Uterus (tissue), 4 donors: ENCODE measurements around the gene MSANTD2. TPM values are rescaled to one million over a fixed set of nuclear protein-coding genes. Genes with fewer than 3 reads are reported as not detected.

Experiments
- DNase-seq, 2 donors: peaks; one replicate each; pipeline ENCODE4 v3.0.0-alpha.2; 2019 to 2020
- H3K27ac ChIP-seq, 2 donors: fragments of 200-600 bp; sonication (generic); 1 replicate in 1 of 2; 2 replicates in 1 of 2; pipeline ENCODE4 v1.5.1; 2016 to 2018
- H3K27me3 ChIP-seq, 2 donors: fragments of 200-600 bp; sonication (generic); one replicate each; pipeline ENCODE4 v1.5.1; 2018 to 2019; ENCODE audit warnings: control low read depth in 1 of 2
- H3K36me3 ChIP-seq, 2 donors: fragments of 200-600 bp; sonication (generic); one replicate each; pipeline ENCODE4 v1.5.1; 2019; ENCODE audit warnings: control low read depth in 1 of 2
- H3K4me1 ChIP-seq, 2 donors: fragments of 200-600 bp; sonication (generic); one replicate each; pipeline ENCODE4 v1.5.1; 2018 to 2019; ENCODE audit warnings: control low read depth in 1 of 2
- H3K4me3 ChIP-seq, 2 donors: fragments of 200-600 bp; sonication (generic); 1 replicate in 1 of 2; 2 replicates in 1 of 2; pipeline ENCODE4 v1.5.1; 2018 to 2019; ENCODE audit warnings: mild to moderate bottlenecking in 1 of 2
- H3K9me3 ChIP-seq, 2 donors: fragments of 200-600 bp; sonication (generic); one replicate each; pipeline ENCODE4 v1.5.1; 2019; ENCODE audit warnings: control low read depth in 1 of 2
- POLR2A ChIP-seq, 2 donors: fragments of 450-650 bp; IDR thresholded peaks; one replicate each; pipeline ENCODE4 v1.6.1; 2016; ENCODE audit warnings: antibody characterized with exemption in 2 of 2, mild to moderate bottlenecking in 1 of 2, moderate library complexity in 1 of 2
- intact Hi-C: fragments of 100-400 bp; cut with DNase I; formaldehyde crosslinking; loops from one replicate; pipeline ENCODE4 v1.15.1; 2023; ENCODE audit warnings: low total_unique reads
- total RNA-seq, 4 donors: library from RNA; depleted of rRNA in 3 of 4; stranded (reverse); fragments of >200 nt in 3 of 4; gene quantifications; one replicate each; pipeline versions ENCODE4 v1.1.0 to v1.2.4, GENCODE V29; 2014 to 2023
- TF ChIP-seq, protein P1 (sequence below), 4 experiments: fragments of 200-600 bp in 2 of 4; fragments of 450-650 bp in 2 of 4; sonication (generic) in 2 of 4; IDR thresholded peaks; one replicate each; pipeline ENCODE4 v1.5.1; 2016 to 2019; ENCODE audit warnings: antibody characterized with exemption in 4 of 4, mild to moderate bottlenecking in 2 of 4, moderate library complexity in 1 of 4
- donor health status: DM: yes; HTN: yes; CAD: no.

The MSANTD2 gene
- total RNA-seq, 4 donors from 2014 or later = 5.1 to 36.6 (median 24.5) TPM

DNA sequence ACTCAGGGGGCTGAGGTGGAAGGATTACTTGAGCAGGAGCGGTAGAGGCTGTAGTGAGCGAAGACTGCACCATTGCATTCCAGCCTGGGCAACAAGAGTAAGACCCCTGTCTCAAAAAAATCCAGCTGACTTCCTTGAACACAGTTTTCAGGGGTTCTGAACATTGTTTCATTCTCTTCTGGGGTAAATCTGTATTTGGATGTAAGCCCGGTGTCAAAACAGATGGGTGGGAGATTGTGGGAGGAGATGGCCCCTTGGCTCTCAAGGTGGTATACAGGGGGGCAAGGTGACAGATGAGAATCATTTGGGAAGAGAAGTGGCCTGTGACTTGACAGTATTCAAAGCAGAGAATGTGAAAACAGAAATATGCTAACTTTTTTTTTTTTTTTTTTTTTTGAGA lies 42.9 kb downstream of the MSANTD2 start:
- Histone ChIP-seq H3K4me1 (peaks cover 0 to 18% of the 10 kb centered on the region in 2 donors), H3K27ac (no peak overlapping the region), H3K36me3 (no peaks in the 10 kb centered on the region), H3K27me3 (peaks cover 16 to 23% of the 10 kb centered on the region in 2 donors), H3K9me3 (no peaks in the 10 kb centered on the region), H3K4me3 (no peak overlapping the region)
- DNase-seq = no peak
- TF ChIP-seq, protein P1, sequence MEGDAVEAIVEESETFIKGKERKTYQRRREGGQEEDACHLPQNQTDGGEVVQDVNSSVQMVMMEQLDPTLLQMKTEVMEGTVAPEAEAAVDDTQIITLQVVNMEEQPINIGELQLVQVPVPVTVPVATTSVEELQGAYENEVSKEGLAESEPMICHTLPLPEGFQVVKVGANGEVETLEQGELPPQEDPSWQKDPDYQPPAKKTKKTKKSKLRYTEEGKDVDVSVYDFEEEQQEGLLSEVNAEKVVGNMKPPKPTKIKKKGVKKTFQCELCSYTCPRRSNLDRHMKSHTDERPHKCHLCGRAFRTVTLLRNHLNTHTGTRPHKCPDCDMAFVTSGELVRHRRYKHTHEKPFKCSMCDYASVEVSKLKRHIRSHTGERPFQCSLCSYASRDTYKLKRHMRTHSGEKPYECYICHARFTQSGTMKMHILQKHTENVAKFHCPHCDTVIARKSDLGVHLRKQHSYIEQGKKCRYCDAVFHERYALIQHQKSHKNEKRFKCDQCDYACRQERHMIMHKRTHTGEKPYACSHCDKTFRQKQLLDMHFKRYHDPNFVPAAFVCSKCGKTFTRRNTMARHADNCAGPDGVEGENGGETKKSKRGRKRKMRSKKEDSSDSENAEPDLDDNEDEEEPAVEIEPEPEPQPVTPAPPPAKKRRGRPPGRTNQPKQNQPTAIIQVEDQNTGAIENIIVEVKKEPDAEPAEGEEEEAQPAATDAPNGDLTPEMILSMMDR (IDR thresholded peaks at IDR 0.05) = no peak
- intact Hi-C loops = no loop called here

DNA sequence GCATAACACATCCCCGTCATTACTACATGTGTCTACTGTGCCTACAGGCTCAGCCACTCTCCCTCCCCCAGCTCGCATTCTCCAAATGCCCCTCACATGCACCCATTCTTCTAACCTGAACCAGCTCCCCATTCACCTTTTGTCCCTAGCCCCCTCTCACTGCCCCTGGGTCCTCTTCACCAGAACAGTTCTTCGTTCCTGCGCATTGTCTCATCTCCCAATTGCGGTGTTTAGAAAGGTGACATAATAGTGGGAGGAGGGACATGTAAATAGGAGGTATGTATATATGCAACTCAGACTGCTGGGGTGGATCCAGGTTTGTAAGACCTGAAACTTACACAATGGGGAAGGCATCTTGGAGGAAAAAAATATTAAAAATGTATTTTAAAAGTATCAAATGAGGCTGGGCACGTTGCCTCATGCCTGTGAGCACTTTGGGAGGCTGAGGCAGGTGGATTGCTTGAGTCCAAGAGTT lies 43.4 kb downstream of the MSANTD2 start:
- Histone ChIP-seq H3K4me3 (no peak overlapping the region), H3K9me3 (no peaks in the 10 kb centered on the region), H3K36me3 (no peaks in the 10 kb centered on the region), H3K27ac (no peak overlapping the region), H3K4me1 (peaks cover 0 to 13% of the 10 kb centered on the region in 2 donors), H3K27me3 (peaks cover 16 to 23% of the 10 kb centered on the region in 2 donors)
- TF ChIP-seq, protein P1 (IDR thresholded peaks at IDR 0.05) = no peak
- no peak for TF ChIP-seq POLR2A (IDR thresholded peaks at IDR 0.05)
- intact Hi-C loops = no loop called here
- no peak for DNase-seq

DNA sequence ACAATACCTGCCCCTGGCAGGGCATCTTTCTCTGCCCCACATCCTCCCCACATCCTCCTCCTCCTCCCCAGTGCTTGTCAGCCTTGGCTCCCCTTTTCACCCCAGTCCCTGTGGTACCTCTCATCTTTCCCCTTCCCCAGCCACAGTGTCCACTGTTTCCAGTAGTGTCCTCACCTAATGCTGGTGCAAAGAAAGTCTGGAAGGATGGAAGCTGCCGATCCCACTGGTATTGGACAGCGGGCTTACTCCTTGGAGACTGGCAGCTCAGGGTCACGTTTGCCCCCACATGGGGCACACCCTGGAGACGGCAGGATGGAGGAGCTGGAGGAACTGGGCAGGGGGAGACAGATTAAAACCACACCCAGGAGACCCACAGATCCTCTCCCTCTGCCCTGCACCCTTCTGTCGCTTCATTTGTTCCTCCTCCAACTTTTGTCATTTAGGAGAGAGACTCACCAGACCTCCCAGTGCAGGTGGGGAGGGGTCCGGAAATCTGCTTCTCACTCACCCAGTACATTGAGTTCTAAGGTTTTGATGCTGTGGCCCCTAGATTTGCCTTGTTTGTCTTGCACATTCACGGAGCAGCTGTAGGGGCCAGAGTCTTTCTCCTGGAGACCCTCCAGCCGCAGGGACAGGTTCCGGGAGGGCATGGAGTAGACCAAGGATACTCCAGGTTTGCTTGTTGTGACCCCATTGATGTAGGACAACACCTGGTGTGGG lies 44.0 kb downstream of the MSANTD2 start:
- Histone ChIP-seq H3K4me1 (peaks cover 0 to 11% of the 10 kb centered on the region in 2 donors), H3K4me3 (no peak overlapping the region), H3K9me3 (no peaks in the 10 kb centered on the region), H3K27ac (no peak overlapping the region), H3K27me3 (peaks cover 16 to 23% of the 10 kb centered on the region in 2 donors), H3K36me3 (no peaks in the 10 kb centered on the region)
- no peak for DNase-seq
- intact Hi-C loops = no loop called here
- TF ChIP-seq POLR2A (IDR thresholded peaks at IDR 0.05) = no peak
- TF ChIP-seq, protein P1 (IDR thresholded peaks at IDR 0.05) = no peak

DNA sequence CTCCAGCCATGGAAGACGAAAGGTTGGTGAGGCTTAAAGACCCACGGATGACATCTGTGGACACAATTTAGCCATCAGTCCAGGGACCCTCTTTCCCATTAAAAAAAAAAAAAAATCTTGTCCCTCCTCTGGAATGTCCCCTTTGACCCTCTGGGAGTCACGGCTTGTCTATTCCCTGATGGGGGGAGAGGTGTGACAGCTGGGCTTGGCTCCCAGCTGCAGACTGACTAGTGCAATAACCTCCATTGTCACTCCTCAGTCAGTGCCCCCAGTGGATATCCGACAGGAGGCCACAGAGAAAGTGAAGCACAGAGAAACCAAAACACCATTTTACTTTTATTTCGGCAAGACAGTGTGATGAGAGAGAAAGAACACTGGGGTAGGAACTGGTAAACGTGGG lies 45.5 kb downstream of the MSANTD2 start:
- no peaks in the 10 kb centered on the region for H3K9me3 ChIP-seq
- no peaks in the 10 kb centered on the region for H3K36me3 ChIP-seq
- peaks cover 13 to 16% of the 10 kb centered on the region in 2 donors for H3K27me3 ChIP-seq
- H3K27ac ChIP-seq = no peak overlapping the region
- H3K4me3 ChIP-seq = no peak overlapping the region
- intact Hi-C loops = no loop called here
- DNase-seq = no peak
- no peak for TF ChIP-seq POLR2A (IDR thresholded peaks at IDR 0.05)
- TF ChIP-seq, protein P1 (IDR thresholded peaks at IDR 0.05) = no peak
- peaks cover 0 to 11% of the 10 kb centered on the region in 2 donors for H3K4me1 ChIP-seq

DNA sequence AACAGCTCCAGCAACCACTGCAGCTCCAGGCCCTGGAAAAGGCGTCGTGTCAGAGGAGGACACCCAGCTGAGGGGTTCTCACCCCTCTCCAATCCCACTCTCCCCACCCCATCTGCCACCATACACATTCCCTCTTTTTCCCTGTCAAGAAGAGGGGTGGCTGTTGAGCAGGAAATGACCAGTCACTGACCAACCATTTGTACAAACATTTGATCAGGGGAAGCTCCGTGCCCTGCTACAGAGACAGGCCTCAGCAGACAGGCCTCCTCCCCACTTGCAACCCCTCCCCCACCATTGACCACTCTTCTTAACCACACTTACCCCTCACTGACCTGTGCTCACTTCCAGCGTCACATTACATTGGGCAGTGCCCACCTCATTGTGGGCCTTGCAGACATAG lies 45.9 kb downstream of the MSANTD2 start:
- no peak for DNase-seq
- H3K27ac ChIP-seq = no peak overlapping the region
- TF ChIP-seq, protein P1 (IDR thresholded peaks at IDR 0.05) = no peak
- no peak for TF ChIP-seq POLR2A (IDR thresholded peaks at IDR 0.05)
- intact Hi-C loops = no loop called here
- H3K9me3 ChIP-seq = no peaks in the 10 kb centered on the region
- no peaks in the 10 kb centered on the region for H3K36me3 ChIP-seq
- no peak overlapping the region for H3K4me3 ChIP-seq
- H3K4me1 ChIP-seq = peaks cover 0 to 11% of the 10 kb centered on the region in 2 donors
- peaks cover 9 to 16% of the 10 kb centered on the region in 2 donors for H3K27me3 ChIP-seq
